ENCODE results near the gene HAUS6.

Gene HAUS6

GRCh38 chr9:19032406-19032805 is 70.3 kb downstream of the HAUS6 start:
- no peak overlapping the region for H3K4me3 ChIP-seq (ENCODE audit: low read depth, low read length)
- POLR2A ChIA-PET, result no interaction called here
- CTCF ChIA-PET, result interaction anchor here (1.8 kb wide), 1 partner anchor 142 kb away, joined by 7 read pairs; no protein-coding TSS in a partner anchor
- no peak for TF ChIP-seq CTCF (IDR thresholded peaks at IDR 0.05; ENCODE audit: insufficient read depth, low read length, missing control alignments)
- no peak for DNase-seq (ENCODE audit: low read depth, low spot score)

GRCh38 chr9:19030899-19031298 is 71.8 kb downstream of the HAUS6 start:
- TF ChIP-seq CTCF (IDR thresholded peaks at IDR 0.05; ENCODE audit: insufficient read depth, low read length, missing control alignments), result no peak
- no peak for DNase-seq (ENCODE audit: low read depth, low spot score)
- CTCF ChIA-PET, result interaction anchor here (0.6 to 2.9 kb wide), 2 partner anchors 11 to 559 kb away, joined by 3 to 14 read pairs; no protein-coding TSS in a partner anchor
- POLR2A ChIA-PET, result no interaction called here
- H3K4me3 ChIP-seq (ENCODE audit: low read depth, low read length), result no peak overlapping the region

- DNase-seq (ENCODE audit: low read depth, low spot score), result peak; percentile 12
Observed at GRCh38 chr9:19028835-19029451, 73.8 kb downstream of the HAUS6 start.

GRCh38 chr9:19027825-19028224 is 74.9 kb downstream of the HAUS6 start:
- no peak overlapping the region for H3K4me3 ChIP-seq (ENCODE audit: low read depth, low read length)
- no peak for TF ChIP-seq CTCF (IDR thresholded peaks at IDR 0.05; ENCODE audit: insufficient read depth, low read length, missing control alignments)
- CTCF ChIA-PET, result interaction anchor here (0.9 to 6.7 kb wide), 33 partner anchors 13 to 1496 kb away, joined by 3 to 58 read pairs (median 4); partner anchors contain the start of gene RRAGA
- POLR2A ChIA-PET, result no interaction called here
- DNase-seq (ENCODE audit: low read depth, low spot score), result no peak

More at GRCh38 chr9:19028835-19029451, 73.8 kb downstream of the HAUS6 start:
- CTCF ChIA-PET, result interaction anchor here (0.6 to 6.7 kb wide), 77 partner anchors 8 to 1497 kb away, joined by 3 to 58 read pairs (median 4); partner anchors contain the start of gene RRAGA
- H3K4me3 ChIP-seq (ENCODE audit: low read depth, low read length), result no peak overlapping the region
- TF ChIP-seq CTCF (IDR thresholded peaks at IDR 0.05; ENCODE audit: insufficient read depth, low read length, missing control alignments), result peak; percentile 47
- POLR2A ChIA-PET, result no interaction called here

- ChIA-PET CTCF (interaction anchor here (0.8 to 6.7 kb wide), 12 partner anchors 11 to 1492 kb away, joined by 3 to 58 read pairs (median 8); partner anchors contain the start of gene RRAGA), POLR2A (no interaction called here)
- no peak for DNase-seq (ENCODE audit: low read depth, low spot score)
- H3K4me3 ChIP-seq (ENCODE audit: low read depth, low read length), result no peak overlapping the region
- no peak for TF ChIP-seq CTCF (IDR thresholded peaks at IDR 0.05; ENCODE audit: insufficient read depth, low read length, missing control alignments)
Observed at GRCh38 chr9:19026375-19026774, 76.3 kb downstream of the HAUS6 start.

- no peak for DNase-seq (ENCODE audit: low read depth, low spot score)
- TF ChIP-seq CTCF (IDR thresholded peaks at IDR 0.05; ENCODE audit: insufficient read depth, low read length, missing control alignments), result no peak
- POLR2A ChIA-PET, result no interaction called here
- no peak overlapping the region for H3K4me3 ChIP-seq (ENCODE audit: low read depth, low read length)
- CTCF ChIA-PET, result interaction anchor here (1.5 kb wide), 1 partner anchor 10 kb away, joined by 4 read pairs; no protein-coding TSS in a partner anchor
Observed at GRCh38 chr9:19023078-19023477, 79.6 kb downstream of the HAUS6 start.

Measured in AG04449 (cell line).